NCI-H187 treated with DMSO at 0.1 percent for 48 hours (cell line): ENCODE data around the gene LRP1B.
"Not testable (repeated sequence)": the region's sequence is repeated elsewhere in the genome, so short reads cannot be mapped to it uniquely, and the experiment has no call there.

Source experiments
- DNase-seq: peaks from one replicate; lab custom pipeline; 2025; lab: John Stamatoyannopoulos, UW

The LRP1B gene

DNA sequence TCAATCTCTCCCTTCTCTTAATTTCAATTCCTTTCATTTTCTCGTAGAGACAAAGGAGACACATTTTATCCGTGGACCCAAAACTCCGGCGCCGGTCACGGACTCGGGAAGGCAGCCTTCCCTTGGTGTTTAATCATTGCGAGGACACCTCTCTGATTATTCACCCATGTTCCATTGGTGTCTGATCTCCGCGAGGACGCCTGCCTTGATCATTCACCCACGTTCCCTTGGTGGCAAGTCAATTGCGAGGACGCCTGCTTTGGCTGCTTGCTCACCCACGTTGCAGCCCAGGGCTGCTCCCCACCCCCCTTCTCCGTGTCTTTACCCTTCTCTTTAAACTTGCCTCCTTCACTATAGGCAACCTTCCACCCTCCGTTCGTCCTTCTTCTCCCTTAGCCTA, 1703.8 kb downstream of the LRP1B start:
- DNase-seq: not testable (repeated sequence)

DNA sequence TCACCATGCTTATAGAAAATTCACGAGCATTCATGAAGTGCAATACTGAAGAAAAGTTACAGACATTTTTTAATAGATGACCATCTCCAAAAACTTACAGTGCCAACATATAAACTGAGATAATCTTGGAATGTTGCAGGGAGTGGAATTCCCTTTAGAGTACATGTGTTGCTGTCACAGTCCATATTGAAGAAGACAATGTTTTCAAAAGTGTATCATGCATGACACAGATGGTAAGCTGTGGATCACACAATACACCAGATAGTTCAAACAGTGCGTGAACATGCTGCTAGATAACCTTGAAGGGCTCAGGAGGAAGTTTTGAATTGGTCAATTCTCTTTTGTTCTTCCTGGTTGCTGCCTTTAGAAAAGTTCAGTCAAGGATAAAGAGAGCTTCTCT, 1706.3 kb downstream of the LRP1B start:
- DNase-seq: no peak

DNA sequence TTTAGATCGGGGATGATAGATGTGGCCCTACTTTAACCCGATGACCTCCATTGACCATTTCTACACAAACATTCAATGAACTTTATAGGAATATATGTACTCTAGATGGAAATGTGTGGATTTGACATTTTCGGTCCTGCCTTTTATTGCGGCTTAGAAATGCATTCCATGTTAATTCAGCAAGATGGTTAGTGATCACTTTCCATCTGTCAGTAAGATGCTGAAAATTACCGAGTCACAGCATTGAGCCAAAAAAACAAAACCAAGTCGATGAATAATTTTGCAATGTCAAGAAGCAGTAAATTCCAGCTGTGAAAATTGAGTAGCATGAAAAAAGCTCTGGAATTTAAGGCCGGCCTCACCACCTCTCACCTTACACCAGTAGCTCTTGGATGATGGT, 1708.1 kb downstream of the LRP1B start:
- no peak for DNase-seq

DNA sequence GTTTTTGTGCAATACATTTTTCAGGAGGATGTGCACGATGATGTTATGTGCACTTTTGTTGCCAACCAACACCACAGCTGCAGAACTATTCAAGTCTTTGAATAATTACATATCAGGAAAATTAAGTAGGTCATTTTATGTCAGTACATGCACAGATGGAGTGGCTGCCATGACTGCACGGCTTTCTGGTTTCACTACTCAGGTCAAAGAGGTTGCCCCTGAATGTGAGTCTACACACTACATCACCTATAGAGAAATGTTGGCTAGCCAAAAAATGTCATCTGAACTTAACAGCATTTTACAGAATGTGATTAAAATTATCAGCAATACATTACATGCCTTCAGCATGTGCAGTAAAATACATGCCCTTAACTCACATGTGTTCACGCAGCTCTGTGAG, 1713.3 kb downstream of the LRP1B start:
- DNase-seq: no peak

DNA sequence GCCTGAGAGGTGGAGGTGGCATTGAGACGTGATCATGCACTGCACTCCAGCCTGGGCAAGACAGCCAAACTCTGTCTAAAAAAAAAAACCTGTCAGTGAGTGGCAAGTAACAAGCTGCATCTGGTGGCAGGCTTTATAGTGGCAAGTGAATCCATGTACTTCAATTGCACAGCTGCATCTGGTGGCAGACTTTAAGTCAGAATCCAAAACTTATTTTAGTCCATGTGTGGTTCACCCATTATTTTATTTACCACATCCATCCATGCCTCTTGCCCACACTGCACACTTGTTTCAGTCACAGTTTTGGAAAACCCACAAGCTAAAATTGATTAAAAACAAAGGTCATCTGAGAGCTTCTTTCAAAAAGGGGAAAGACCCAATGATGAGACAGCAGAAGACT, 1714.2 kb downstream of the LRP1B start:
- DNase-seq: no peak

DNA sequence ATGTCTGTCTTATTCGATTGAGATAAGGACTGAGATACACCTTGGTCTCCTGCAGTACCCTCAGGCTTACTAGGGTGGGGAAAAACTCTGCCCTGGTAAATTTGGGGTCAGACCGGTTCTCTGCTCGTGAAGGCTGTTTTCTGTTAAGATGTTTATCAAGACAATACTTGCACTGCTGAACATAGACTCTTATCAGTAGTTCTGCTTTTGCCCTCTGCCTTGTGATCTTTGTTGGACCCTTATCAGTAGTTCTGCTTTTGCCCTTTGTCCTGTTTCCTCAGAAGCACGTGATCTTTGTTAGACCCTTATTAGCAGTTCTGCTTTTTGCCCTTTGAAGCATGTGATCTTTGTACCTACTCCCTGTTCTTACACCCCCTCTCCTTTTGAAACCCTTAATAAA, 1715.8 kb downstream of the LRP1B start:
- not testable (repeated sequence) for DNase-seq

DNA sequence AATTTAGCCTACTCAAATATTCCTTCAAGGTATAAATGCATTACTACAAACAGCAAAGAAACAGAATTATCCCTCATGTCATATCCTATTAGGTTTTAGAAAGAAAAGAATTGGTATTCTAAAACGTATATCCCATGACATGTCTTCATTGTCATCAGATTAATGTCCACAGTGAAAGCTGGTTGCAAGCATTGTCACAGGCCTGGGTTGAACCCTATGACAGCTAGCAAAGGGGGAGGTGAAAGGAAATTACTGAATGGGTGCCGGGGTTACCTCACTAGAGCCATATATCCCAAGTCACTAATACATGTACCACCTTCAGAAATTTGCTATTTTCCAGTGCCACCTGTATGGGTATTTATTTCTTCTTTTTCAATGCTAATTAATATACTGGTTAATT, 1720.1 kb downstream of the LRP1B start:
- no peak for DNase-seq

DNA sequence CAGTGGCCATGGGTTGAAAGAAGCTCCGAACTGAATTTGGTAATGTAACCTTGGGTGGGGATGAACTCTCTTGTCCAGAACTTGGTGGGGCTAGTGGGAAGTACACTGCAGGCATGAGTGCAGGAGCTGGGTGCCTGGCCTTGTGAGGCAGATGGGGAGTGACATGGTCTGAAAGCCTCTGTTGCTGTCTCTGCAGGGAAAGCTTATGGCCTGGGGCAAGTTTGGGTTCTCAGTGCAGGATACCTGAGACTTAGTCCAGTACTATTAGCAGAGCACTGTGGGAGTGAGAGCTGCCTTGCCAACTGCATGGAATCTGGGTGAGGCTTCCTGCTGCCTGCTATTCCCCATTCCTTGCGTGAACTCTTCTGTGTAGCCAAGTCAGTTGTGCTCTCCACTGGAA, 1729.8 kb downstream of the LRP1B start:
- no peak for DNase-seq

DNA sequence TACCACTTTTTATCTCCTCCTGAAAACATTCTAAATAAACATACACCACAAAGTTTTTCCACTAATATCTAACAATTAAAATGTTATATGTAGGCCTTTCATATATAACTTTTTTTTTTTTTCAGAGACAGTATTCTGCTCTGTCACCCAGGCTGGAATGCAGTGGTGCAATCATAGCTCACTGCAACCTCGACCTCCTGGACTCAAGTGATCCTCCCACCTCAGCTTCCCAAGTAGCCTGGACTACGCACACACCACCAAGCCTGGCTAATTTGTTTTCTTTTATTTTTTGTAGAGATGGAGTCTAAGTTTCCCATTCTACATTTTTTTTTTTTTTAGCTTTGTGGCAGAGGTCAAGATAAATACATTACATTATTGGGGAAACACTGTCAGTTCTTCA, 1738.0 kb downstream of the LRP1B start:
- no peak for DNase-seq

DNA sequence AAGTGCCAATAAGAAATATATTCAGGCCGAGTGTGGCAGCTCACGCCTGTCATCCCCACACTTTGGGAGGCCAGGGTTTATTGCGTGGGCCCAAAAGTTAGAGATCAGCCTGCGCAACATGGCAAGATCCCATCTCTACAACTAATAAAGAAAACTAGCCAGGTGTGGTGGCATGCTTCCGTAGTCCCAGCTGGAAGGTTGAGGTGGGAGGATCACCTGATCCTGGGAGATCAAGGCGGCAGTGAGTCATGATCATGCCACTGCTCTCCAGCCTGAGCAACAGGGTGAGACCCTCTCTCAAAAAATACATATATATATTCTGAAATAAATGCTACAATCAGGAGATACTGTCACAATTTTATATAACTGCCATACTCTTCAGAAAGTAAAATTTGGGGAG, 1745.9 kb downstream of the LRP1B start:
- DNase-seq: no peak

DNA sequence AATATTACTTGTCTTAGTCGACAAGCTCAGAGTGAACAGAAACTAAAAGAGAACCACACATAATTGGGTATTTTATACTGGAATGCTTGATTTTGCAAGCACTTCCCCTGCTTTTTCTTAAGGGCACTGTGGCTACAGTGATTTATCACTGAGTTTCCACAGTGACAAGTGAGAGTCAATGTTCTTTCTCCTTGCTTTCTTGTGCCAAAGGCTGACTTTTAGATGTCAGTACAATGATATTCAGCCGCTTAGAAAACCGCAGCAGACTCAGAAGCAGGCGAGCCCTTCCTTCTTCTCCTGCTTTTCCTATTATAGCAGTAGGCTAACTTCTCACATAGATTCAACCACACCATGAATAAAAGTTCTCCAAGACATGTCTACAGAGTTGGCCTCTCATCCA, 1747.0 kb downstream of the LRP1B start:
- DNase-seq: no peak

DNA sequence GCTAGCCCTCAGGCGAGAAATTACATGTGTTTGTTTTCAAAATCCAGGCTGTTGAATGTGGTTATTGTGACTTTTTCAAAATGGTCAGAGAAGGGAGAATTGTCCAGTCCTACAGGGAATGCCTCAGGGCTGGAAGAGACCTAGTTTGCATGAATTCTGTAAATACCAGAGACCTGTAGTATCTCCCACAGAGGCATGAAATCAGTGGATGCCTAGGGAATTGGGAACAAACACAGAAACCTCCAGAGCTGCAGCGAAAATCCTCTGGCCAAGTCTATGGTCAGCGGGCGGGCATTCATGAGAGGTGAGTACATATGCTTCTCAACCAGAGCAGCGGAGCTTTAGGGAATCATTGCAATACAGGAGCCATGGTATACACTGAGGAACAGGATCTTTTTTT, 1754.1 kb downstream of the LRP1B start:
- DNase-seq: no peak

DNA sequence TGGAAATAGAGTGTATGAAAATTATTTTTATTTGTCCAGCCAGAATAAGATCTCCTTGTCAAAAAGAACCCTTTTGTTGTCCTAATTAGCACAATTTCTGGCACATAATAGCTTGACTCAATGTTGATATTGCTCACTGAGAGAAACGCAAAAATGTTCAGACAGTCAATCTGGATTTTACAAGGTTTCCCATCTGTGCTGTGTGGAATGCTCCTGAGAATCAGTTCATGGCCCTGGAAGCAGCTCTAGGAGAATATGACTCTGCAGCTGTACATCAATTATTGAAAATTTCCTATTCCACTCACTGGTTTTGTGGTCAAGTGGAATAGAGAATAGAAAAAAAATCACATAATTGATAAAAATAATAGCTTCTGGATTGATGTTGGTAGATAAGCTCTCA, 1767.7 kb downstream of the LRP1B start:
- DNase-seq: no peak

DNA sequence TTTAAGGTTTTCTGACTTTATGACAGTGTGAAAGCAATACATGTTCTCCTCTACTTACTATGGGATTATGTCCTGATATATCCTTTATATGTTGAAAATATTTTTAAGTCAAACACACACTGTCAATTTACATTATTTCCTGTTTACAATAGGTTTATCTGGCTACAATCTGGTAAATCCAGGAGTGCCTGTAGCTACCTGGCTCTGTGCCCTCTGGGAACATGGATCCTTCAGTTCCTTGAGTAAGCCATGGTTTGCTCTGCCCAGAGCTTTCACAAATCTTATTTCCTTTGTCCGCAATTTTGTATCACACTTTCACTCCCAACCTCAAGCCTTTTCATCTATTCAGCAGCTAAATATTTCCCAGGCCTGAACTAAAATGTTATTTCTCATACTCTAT, 1768.5 kb downstream of the LRP1B start:
- no peak for DNase-seq

DNA sequence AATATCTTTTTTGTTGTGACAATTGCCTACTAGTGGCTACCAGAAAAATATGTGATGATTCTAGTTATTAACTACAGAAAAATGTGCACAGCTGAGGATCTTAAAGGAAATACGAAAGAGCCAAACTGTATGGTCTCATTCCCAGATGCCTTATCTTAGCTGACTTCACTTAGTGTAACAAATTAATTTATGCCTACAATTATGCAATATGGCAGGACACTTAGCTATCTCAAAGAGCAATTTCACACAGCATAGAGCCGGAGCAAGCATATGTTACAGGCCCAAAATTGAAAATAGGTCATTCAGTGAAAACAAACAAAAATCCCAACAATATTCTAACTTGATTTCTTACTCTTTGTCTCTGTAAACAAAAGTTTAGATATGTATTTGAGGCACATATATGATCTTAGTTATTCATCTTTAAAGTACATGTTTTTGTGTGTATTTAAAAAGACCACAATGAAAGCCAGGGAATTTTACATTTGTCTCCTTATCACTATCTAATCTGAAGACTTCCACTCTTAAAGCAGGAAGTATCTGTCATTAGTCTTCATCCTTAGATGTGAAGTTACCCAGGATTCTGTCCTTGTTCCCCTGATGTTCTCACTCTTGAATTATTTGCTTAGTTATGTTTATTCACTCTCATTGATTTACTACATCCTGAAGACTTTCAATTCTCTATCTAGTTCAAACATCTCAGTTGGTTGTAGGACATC, 1771.6 kb downstream of the LRP1B start:
- DNase-seq: no peak

DNA sequence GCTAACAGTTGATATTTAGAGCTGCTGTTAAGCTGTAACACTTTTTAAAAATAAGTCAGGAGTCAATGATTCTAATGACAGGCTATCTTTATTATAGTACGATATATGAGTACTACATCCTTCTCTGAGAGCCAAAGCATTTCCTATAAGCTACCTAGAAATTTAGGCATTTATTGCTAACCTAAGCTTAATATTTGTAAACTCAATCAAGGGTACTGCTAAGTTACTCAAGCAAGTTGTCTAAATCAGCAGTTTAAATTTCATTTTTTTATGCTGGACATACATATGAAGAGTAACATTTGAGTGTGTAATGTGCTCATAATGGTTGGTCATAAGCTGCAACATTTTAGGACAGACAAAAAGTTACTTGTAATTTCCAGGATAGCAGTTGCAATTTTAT, 1774.1 kb downstream of the LRP1B start:
- no peak for DNase-seq

DNA sequence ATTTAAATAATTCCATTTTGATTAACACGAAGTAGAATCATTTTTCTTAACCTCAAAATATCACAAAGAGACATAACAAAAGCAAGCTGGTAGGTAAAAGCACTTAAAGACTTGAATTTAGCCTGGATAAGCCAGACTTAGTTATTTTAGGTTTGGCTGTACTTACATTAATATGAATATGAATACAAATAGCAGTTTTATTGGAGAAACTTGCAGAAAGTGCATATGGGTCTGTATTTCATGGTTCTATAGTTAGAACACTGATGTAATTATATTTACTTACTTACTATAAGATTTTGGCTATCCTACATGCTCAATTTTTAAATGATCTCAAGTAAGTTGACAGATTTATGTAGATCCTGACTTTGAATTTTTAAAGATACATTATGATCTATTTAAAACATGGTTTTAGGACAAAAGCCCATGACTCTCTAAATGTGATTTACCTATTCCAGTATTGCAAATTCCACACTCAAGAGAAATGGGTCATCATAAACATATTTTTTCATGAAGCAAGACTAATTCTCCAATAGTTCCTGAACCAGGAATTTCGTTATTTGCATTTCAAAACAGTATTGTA, 1775.2 kb downstream of the LRP1B start:
- DNase-seq: no peak

DNA sequence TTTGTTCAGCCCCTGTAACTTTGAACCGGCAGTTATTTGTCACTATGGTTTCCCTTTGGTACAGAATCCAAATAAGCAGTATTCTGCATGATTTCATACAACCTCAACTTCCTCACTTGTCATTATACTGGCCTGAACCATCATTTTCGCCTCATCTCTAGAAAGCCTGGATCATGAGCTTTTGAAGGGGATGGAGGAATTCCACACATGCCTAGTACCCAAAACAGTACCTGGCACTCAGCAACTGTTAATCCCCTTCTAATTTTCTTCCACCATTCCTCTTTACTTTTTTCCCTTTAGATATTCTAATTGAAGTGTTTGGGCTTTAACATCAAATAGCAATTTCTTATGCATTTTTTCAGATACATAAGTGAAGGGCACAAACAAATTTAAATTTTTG, 1776.3 kb downstream of the LRP1B start:
- DNase-seq: no peak

DNA sequence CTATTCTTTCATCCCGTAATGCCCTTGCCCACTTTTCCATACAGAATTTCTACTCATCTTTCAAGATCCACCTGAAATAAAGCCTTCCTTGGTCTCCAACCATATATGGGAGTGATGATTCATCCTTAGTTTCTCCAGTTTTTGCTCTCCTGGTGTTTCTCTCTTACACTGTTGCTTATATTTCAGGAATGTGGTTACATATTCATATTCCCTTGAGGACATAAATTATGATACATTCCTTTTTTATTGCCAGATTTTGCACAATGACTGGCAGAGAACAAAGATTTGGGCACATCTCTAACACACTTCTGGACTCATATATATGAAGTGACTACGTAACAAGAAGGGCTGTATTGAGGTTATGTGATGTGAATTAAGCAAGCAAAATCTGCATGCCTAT, 1777.3 kb downstream of the LRP1B start:
- no peak for DNase-seq

DNA sequence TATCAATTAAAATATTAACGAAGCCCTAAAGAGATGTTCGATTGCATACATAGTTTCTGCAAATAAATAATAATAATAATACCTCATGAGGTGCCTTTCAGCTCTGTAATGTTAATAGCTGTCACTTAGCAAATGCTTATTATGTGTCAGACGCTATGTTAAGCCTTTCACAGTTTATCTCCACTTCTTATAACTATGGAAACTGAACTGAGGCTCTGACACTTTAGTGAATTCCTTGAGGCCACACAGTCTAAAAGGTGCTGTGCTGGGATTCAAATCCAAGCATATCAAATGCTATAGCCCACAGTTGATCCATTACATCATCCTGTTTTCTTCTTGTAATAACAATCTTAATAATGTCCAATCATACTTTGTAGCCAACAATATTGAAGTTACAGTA, 1779.1 kb downstream of the LRP1B start:
- no peak for DNase-seq

DNA sequence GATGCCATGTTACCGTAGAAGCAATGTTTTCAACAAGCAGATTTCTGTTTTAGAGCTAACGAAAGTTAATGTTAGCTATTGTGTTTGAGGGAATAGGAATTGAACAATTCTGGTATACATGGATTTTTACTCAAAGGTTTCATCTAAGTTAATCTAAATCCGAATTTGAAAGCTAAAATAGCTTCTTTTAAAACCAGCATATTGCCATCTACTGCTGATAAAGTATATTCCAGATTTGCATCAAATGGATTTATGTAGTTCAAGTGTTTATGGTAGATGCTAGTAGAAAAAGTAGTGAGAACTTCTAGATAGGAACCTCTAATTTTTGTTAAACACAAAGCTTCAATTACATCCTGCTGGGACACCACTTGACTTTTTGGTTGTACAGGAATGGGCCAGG, 1781.1 kb downstream of the LRP1B start:
- no peak for DNase-seq

DNA sequence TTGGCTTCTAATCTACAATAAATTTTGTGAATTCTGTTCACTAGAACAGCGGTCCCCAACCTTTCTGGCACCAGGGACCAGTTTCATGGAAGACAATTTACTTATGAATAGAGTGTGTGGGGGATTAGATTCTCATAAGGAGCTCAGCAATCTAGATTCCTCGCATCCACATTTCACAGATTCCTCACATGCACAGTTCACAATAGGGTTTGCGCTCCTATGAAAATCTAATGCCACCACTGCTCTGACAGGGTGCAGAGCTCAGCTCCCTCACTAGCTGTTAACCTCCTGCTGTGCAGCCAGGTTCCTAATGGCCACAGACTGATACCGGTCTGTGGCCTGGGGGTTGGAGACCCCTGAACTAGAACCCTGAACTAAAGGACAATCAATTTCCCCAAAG, 1782.0 kb downstream of the LRP1B start:
- no peak for DNase-seq

DNA sequence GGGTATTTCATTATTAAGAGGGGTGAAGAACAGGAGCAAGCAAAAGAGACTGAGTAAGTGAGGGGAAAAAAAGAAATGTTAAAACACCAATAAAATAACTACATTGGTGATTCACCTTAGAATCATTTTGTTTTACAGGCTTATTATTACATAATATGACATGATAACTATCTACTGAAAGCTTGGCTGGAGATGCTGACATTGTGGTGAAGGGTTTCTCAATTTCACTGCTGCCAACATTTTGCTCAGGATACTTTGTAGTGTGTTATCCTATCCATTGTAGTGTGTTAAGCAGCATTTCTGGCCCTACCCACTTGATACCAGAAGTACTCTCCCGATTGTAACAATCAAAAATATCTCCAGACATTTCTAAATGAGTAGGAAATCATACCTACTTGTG, 1786.0 kb downstream of the LRP1B start:
- no peak for DNase-seq

DNA sequence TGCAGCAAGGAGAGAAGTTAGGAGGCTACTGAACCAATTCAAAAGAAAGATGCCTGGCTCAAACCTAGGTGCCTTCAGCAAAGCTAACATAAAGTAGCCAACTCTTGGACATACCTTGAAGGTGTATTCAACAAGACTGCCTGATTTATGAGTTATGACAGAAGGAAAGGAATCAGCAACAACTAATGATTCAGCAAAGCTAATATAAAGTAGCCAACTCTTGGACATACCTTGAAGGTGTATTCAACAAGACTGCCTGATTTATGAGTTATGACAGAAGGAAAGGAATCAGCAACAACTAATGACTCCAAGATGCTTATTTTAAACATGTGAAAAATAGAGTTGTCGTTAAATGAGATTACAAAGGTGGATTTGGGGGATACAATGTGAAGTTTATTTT, 1786.5 kb downstream of the LRP1B start:
- not testable (repeated sequence) for DNase-seq
